ENCODE data around the gene RBMS2. TPM values are rescaled to one million over a fixed set of nuclear protein-coding genes. Genes with fewer than 3 reads are reported as not detected.
A peak's percentile ranks its signal among the peaks of the same experiment; 100 is the strongest.

The RBMS2 gene
- total RNA-seq, 4 donors from 2014 or later = 22.8 to 39.0 (median 31.8) TPM

- peaks cover 0 to 61% (median 43%) of the 10 kb centered on the region in 4 donors for H3K4me1 ChIP-seq
These were observed 112.7 kb downstream of the RBMS2 start for GRCh38 chr12:56634242-56634836.

GRCh38 chr12:56634837-56635791 is 113.5 kb downstream of the RBMS2 start:
- peaks cover 0 to 61% (median 43%) of the 10 kb centered on the region in 4 donors for H3K4me1 ChIP-seq

More at GRCh38 chr12:56634242-56634836, 112.7 kb downstream of the RBMS2 start:
- Histone ChIP-seq H3K36me3 (peaks cover 7 to 19% (median 7%) of the 10 kb centered on the region in 3 donors), H3K27me3 (no peaks in the 10 kb centered on the region), H3K9me3 (no peaks in the 10 kb centered on the region), H3K4me3 (peak overlapping the region; percentile 75 to 84 (median 78)), H3K27ac (peak overlapping the region; percentile 96 to 99 (median 97))
- 1 to 2% methylated on average over 27 of the region's 27 CpGs for WGBS, 2 donors
- no peak for DNase-seq (ENCODE audit: low spot score in 2 of 2)
- TF ChIP-seq POLR2A (IDR thresholded peaks at IDR 0.05) (peak in 1 of 2 donors; percentile 41), CTCF (IDR thresholded peaks at IDR 0.05) (no peak), EP300 (IDR thresholded peaks at IDR 0.05) (no peak)

GRCh38 chr12:56635806-56636674 is 114.4 kb downstream of the RBMS2 start:
- H3K27ac ChIP-seq = peak overlapping the region; percentile 96 to 99 (median 97)
- peak overlapping the region; percentile 75 to 84 (median 78) for H3K4me3 ChIP-seq
- WGBS, 2 donors = 0% methylated on average over 14 to 20 of the region's 20 CpGs
- DNase-seq (ENCODE audit: low spot score in 2 of 2) = peak; percentile 92 to 95
- no peaks in the 10 kb centered on the region for H3K27me3 ChIP-seq
- peaks cover 7 to 36% (median 16%) of the 10 kb centered on the region in 3 donors for H3K36me3 ChIP-seq
- TF ChIP-seq POLR2A (IDR thresholded peaks at IDR 0.05) (peak; percentile 84 to 95), EP300 (IDR thresholded peaks at IDR 0.05) (peak in 1 of 2 donors; percentile 99), CTCF (IDR thresholded peaks at IDR 0.05) (no peak)
- no peaks in the 10 kb centered on the region for H3K9me3 ChIP-seq
- H3K4me1 ChIP-seq = peaks cover 0 to 56% (median 34%) of the 10 kb centered on the region in 4 donors

More at GRCh38 chr12:56634837-56635791, 113.5 kb downstream of the RBMS2 start:
- peak overlapping the region; percentile 96 to 99 (median 97) for H3K27ac ChIP-seq
- no peaks in the 10 kb centered on the region for H3K27me3 ChIP-seq
- TF ChIP-seq POLR2A (IDR thresholded peaks at IDR 0.05) = peak in 1 of 2 donors; percentile 64
- peak in 1 of 2 donors; percentile 71 for TF ChIP-seq EP300 (IDR thresholded peaks at IDR 0.05)
- peak; percentile 21 to 65 (median 42) for TF ChIP-seq CTCF (IDR thresholded peaks at IDR 0.05)
- H3K9me3 ChIP-seq = no peaks in the 10 kb centered on the region
- WGBS, 2 donors = 2% methylated on average over 29 to 47 of the region's 47 CpGs
- peaks cover 7 to 26% (median 13%) of the 10 kb centered on the region in 3 donors for H3K36me3 ChIP-seq
- peak overlapping the region; percentile 75 to 84 (median 78) for H3K4me3 ChIP-seq
- peak in 1 of 2 donors; percentile 52 for DNase-seq (ENCODE audit: low spot score in 2 of 2)

DNA sequence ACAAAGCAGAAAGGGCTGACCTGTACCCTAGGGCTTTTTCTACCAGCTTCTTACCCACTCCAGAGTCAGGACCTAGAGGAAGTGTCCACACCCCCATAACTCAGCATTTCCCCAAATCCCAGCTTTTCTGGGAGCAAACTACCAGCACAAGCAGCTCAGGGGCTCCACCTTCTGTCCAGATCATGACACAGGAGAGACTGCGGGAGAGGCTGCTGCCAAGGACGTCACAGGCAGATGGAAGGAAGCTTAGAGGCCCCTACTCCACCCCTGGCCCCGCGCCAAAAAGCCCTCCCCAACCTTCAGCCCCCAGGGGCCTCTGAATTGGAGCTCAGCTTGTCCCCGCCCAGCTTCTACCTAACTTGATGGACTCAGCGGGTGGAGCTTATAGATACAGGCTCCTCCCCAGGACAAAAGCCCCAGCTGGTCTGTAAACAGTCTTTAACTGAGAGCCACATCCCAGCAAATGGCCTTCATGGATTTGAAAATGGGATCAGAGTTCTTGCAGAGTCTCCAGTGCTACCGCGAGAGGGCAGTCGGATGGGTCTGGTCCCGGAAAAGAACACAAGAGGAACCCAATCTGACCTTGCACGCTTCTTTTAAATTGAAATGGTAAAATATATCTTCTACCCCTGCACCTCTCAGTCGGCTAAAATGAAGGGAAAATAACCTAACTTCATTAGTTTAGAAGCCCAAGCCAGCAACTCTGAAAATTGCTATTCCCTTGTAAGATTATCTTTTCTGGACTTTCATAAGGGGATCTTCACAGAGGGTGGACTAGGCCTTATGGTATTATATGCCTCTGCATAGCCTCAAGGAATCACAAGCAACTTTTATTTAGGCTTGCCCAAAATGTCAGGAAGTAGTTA is 115.3 kb downstream of the RBMS2 start:
- peak overlapping the region; percentile 75 to 84 (median 78) for H3K4me3 ChIP-seq
- H3K9me3 ChIP-seq = no peaks in the 10 kb centered on the region
- H3K27ac ChIP-seq = peak overlapping the region; percentile 96 to 99 (median 97)
- peak; percentile 99 for DNase-seq (ENCODE audit: low spot score in 2 of 2)
- peaks cover 0 to 55% (median 27%) of the 10 kb centered on the region in 4 donors for H3K4me1 ChIP-seq
- H3K27me3 ChIP-seq = no peaks in the 10 kb centered on the region
- H3K36me3 ChIP-seq = peaks cover 7 to 44% (median 24%) of the 10 kb centered on the region in 3 donors
- WGBS, 2 donors = 0 to 1% methylated on average over 12 of the region's 12 CpGs
- TF ChIP-seq CTCF (IDR thresholded peaks at IDR 0.05) = peak; percentile 64 to 80 (median 72)
- peak; percentile 54 to 76 for TF ChIP-seq POLR2A (IDR thresholded peaks at IDR 0.05)
- peak; percentile 86 to 93 for TF ChIP-seq EP300 (IDR thresholded peaks at IDR 0.05)

Data from tibial nerve (tissue), 4 donors.